ENCODE results near the gene SPRYD4. TPM values are rescaled to one million over a fixed set of nuclear protein-coding genes. Genes with fewer than 3 reads are reported as not detected.

The SPRYD4 gene
- total RNA-seq, 1 experiment from 2014 or later = 4.2 TPM

DNA sequence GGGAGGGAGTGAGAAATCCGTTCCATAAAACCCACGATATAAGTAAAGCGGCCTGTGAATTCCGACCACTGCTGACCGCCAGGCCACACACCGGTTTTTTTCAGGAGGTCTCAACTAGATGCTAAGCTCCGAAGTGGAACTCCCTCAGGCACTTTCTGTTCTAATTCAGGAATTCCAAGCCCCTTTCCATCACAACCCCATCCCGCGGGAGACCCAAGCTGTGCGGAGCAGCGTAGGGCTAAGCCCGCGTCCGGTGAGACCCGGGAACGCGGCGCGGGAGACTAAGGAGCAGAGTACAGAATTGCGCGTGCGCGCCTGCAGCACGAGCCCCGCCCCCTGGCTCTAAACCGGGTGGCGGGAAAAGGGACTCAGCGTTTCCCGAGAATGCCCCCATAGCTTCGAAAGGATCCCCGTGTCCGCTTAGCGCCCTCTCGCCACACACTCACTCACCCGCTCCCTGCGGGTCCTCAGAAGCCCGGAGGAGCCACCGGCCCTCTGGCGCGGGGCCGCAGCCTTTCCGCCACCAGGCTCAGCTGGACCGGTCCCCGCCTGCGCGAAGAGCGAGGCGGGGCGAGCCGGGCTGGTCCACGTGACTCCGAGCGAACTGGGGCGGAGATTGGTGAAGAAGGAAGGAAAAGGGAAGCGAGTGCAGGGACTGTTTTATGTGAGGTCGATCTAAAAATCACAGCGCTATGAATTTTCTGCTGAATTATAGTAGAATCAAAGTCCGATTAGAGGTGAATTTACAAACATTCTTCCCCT, 19.3 kb upstream of the SPRYD4 start, which contains the start of gene TIMELESS (continued):
- TF ChIP-seq, protein P1, sequence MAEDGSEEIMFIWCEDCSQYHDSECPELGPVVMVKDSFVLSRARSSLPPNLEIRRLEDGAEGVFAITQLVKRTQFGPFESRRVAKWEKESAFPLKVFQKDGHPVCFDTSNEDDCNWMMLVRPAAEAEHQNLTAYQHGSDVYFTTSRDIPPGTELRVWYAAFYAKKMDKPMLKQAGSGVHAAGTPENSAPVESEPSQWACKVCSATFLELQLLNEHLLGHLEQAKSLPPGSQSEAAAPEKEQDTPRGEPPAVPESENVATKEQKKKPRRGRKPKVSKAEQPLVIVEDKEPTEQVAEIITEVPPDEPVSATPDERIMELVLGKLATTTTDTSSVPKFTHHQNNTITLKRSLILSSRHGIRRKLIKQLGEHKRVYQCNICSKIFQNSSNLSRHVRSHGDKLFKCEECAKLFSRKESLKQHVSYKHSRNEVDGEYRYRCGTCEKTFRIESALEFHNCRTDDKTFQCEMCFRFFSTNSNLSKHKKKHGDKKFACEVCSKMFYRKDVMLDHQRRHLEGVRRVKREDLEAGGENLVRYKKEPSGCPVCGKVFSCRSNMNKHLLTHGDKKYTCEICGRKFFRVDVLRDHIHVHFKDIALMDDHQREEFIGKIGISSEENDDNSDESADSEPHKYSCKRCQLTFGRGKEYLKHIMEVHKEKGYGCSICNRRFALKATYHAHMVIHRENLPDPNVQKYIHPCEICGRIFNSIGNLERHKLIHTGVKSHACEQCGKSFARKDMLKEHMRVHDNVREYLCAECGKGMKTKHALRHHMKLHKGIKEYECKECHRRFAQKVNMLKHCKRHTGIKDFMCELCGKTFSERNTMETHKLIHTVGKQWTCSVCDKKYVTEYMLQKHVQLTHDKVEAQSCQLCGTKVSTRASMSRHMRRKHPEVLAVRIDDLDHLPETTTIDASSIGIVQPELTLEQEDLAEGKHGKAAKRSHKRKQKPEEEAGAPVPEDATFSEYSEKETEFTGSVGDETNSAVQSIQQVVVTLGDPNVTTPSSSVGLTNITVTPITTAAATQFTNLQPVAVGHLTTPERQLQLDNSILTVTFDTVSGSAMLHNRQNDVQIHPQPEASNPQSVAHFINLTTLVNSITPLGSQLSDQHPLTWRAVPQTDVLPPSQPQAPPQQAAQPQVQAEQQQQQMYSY (CRISPR knock-in tag; IDR thresholded peaks at IDR 0.05) = no peak
- TF ChIP-seq, protein P2, sequence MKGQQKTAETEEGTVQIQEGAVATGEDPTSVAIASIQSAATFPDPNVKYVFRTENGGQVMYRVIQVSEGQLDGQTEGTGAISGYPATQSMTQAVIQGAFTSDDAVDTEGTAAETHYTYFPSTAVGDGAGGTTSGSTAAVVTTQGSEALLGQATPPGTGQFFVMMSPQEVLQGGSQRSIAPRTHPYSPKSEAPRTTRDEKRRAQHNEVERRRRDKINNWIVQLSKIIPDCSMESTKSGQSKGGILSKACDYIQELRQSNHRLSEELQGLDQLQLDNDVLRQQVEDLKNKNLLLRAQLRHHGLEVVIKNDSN (CRISPR knock-in tag; IDR thresholded peaks at IDR 0.05) = peak; percentile 95
- TF ChIP-seq, protein P3, sequence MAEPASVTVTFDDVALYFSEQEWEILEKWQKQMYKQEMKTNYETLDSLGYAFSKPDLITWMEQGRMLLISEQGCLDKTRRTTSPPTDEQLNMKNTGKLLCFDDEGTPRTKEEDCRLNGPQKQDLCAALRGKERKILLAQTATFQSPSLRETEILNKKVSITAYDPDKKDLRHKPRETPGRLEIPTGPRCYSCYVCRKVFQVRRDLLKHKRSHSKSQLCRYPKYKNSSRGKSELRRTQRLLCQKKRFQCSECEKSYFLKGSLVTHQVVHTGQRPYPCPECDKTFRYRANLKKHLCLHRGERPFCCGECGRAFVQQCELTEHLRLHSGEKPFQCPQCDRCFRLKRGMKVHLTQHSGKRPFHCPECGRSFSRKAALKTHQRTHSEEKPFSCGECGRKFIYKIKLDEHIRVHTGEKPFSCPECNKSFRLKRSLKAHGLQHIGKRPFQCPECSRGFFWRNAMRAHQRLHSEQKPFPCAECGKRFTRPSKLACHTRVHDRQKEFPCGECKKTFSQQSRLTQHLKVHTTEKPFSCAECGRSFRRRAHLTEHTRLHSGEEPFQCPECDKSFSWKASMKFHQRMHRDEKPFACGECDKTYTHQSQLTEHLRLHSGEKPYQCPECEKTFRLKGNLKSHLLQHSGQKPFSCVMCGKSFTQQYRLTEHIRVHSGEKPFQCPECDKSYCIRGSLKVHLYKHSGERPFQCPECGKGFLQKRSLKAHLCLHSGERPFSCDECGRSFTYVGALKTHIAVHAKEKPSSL (CRISPR knock-in tag; conservative IDR thresholded peaks at IDR 0.05) = no peak
- TF ChIP-seq, protein P4, sequence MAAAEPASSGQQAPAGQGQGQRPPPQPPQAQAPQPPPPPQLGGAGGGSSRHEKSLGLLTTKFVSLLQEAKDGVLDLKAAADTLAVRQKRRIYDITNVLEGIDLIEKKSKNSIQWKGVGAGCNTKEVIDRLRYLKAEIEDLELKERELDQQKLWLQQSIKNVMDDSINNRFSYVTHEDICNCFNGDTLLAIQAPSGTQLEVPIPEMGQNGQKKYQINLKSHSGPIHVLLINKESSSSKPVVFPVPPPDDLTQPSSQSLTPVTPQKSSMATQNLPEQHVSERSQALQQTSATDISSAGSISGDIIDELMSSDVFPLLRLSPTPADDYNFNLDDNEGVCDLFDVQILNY (CRISPR knock-in tag; IDR thresholded peaks at IDR 0.05) = peak; percentile 99
- TF ChIP-seq ZNF396 (CRISPR knock-in tag; IDR thresholded peaks at IDR 0.05; ENCODE audit: borderline replicate concordance) (no peak), FOXJ3 (CRISPR knock-in tag; IDR thresholded peaks at IDR 0.05; ENCODE audit: borderline replicate concordance) (no peak), CREM (CRISPR knock-in tag; IDR thresholded peaks at IDR 0.05) (peak; percentile 59; the same call in 1 of the 2 replicates), SMAD3 (CRISPR knock-in tag; IDR thresholded peaks at IDR 0.05; ENCODE audit: borderline replicate concordance) (no peak), FOXK1 (CRISPR knock-in tag; IDR thresholded peaks at IDR 0.05) (peak; percentile 61), CBFB (CRISPR knock-in tag; IDR thresholded peaks at IDR 0.05; ENCODE audit: low read depth) (no peak), OVOL2 (CRISPR knock-in tag; IDR thresholded peaks at IDR 0.05; ENCODE audit: borderline replicate concordance) (no peak), PRRX2 (CRISPR knock-in tag; IDR thresholded peaks at IDR 0.05) (no peak), GABPB1 (CRISPR knock-in tag; IDR thresholded peaks at IDR 0.05) (peak; percentile 52), IRF2 (CRISPR knock-in tag; IDR thresholded peaks at IDR 0.05; ENCODE audit: borderline replicate concordance, low read depth) (no peak), SMAD4 (CRISPR knock-in tag; IDR thresholded peaks at IDR 0.05) (no peak), NR2C2 (CRISPR knock-in tag; IDR thresholded peaks at IDR 0.05) (no peak)
- TF ChIP-seq, protein P5, sequence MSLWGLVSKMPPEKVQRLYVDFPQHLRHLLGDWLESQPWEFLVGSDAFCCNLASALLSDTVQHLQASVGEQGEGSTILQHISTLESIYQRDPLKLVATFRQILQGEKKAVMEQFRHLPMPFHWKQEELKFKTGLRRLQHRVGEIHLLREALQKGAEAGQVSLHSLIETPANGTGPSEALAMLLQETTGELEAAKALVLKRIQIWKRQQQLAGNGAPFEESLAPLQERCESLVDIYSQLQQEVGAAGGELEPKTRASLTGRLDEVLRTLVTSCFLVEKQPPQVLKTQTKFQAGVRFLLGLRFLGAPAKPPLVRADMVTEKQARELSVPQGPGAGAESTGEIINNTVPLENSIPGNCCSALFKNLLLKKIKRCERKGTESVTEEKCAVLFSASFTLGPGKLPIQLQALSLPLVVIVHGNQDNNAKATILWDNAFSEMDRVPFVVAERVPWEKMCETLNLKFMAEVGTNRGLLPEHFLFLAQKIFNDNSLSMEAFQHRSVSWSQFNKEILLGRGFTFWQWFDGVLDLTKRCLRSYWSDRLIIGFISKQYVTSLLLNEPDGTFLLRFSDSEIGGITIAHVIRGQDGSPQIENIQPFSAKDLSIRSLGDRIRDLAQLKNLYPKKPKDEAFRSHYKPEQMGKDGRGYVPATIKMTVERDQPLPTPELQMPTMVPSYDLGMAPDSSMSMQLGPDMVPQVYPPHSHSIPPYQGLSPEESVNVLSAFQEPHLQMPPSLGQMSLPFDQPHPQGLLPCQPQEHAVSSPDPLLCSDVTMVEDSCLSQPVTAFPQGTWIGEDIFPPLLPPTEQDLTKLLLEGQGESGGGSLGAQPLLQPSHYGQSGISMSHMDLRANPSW (CRISPR knock-in tag; conservative IDR thresholded peaks at IDR 0.05; ENCODE audit: low read depth) = no peak
- TF ChIP-seq, protein P6, sequence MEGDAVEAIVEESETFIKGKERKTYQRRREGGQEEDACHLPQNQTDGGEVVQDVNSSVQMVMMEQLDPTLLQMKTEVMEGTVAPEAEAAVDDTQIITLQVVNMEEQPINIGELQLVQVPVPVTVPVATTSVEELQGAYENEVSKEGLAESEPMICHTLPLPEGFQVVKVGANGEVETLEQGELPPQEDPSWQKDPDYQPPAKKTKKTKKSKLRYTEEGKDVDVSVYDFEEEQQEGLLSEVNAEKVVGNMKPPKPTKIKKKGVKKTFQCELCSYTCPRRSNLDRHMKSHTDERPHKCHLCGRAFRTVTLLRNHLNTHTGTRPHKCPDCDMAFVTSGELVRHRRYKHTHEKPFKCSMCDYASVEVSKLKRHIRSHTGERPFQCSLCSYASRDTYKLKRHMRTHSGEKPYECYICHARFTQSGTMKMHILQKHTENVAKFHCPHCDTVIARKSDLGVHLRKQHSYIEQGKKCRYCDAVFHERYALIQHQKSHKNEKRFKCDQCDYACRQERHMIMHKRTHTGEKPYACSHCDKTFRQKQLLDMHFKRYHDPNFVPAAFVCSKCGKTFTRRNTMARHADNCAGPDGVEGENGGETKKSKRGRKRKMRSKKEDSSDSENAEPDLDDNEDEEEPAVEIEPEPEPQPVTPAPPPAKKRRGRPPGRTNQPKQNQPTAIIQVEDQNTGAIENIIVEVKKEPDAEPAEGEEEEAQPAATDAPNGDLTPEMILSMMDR (IDR thresholded peaks at IDR 0.05) = no peak
- TF ChIP-seq, protein P7, sequence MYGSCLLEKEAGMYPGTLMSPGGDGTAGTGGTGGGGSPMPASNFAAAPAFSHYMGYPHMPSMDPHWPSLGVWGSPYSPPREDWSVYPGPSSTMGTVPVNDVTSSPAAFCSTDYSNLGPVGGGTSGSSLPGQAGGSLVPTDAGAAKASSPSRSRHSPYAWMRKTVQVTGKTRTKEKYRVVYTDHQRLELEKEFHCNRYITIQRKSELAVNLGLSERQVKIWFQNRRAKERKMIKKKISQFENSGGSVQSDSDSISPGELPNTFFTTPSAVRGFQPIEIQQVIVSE (CRISPR knock-in tag; IDR thresholded peaks at IDR 0.05; ENCODE audit: borderline replicate concordance) = no peak
- TF ChIP-seq, protein P8, sequence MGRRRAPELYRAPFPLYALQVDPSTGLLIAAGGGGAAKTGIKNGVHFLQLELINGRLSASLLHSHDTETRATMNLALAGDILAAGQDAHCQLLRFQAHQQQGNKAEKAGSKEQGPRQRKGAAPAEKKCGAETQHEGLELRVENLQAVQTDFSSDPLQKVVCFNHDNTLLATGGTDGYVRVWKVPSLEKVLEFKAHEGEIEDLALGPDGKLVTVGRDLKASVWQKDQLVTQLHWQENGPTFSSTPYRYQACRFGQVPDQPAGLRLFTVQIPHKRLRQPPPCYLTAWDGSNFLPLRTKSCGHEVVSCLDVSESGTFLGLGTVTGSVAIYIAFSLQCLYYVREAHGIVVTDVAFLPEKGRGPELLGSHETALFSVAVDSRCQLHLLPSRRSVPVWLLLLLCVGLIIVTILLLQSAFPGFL (CRISPR knock-in tag; IDR thresholded peaks at IDR 0.05; ENCODE audit: borderline replicate concordance) = no peak
- TF ChIP-seq, protein P9, sequence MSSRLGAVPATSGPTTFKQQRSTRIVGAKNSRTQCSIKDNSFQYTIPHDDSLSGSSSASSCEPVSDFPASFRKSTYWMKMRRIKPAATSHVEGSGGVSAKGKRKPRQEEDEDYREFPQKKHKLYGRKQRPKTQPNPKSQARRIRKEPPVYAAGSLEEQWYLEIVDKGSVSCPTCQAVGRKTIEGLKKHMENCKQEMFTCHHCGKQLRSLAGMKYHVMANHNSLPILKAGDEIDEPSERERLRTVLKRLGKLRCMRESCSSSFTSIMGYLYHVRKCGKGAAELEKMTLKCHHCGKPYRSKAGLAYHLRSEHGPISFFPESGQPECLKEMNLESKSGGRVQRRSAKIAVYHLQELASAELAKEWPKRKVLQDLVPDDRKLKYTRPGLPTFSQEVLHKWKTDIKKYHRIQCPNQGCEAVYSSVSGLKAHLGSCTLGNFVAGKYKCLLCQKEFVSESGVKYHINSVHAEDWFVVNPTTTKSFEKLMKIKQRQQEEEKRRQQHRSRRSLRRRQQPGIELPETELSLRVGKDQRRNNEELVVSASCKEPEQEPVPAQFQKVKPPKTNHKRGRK (CRISPR knock-in tag; IDR thresholded peaks at IDR 0.05; ENCODE audit: borderline replicate concordance) = no peak
